Esophagus (tissue), 2 donors: ENCODE data around the gene SLC25A25. TPM values are rescaled to one million over a fixed set of nuclear protein-coding genes. Genes with fewer than 3 reads are reported as not detected.

Experiments used
- H3K27ac ChIP-seq, 2 donors: one replicate each; pipeline ENCODE4 v1.5.1; 2013; ENCODE audit warnings: low read depth in 2 of 2, mild to moderate bottlenecking in 2 of 2, inconsistent platforms in 1 of 2, low read length in 1 of 2, moderate library complexity in 1 of 2
- H3K27me3 ChIP-seq, 2 donors: one replicate each; pipeline ENCODE4 v1.6.1; 2013; ENCODE audit warnings: low read length in 2 of 2, control low read depth in 1 of 2, mild to moderate bottlenecking in 1 of 2; ENCODE audit not compliant: insufficient read depth in 2 of 2, control insufficient read depth in 1 of 2
- H3K36me3 ChIP-seq, 2 donors: one replicate each; pipeline ENCODE4 v1.6.1; 2013; ENCODE audit warnings: low read length in 1 of 2; ENCODE audit not compliant: control insufficient read depth in 2 of 2, insufficient read depth in 2 of 2
- H3K4me1 ChIP-seq, 2 donors: one replicate each; pipeline ENCODE4 v1.6.1; 2013; ENCODE audit warnings: low read length in 1 of 2; ENCODE audit not compliant: control insufficient read depth in 2 of 2, insufficient read depth in 2 of 2
- H3K4me3 ChIP-seq, 2 donors: one replicate each; pipeline ENCODE4 v1.5.1; 2013; ENCODE audit warnings: low read length in 2 of 2, mild to moderate bottlenecking in 2 of 2, low read depth in 1 of 2, moderate library complexity in 1 of 2
- H3K9me3 ChIP-seq, 2 donors: one replicate each; pipeline ENCODE4 v1.6.1; 2013; ENCODE audit warnings: mild to moderate bottlenecking in 2 of 2, low read depth in 1 of 2, low read length in 1 of 2, moderate library complexity in 1 of 2; ENCODE audit not compliant: control insufficient read depth in 2 of 2, insufficient read depth in 1 of 2
- WGBS, 2 donors: extraction: QIAGEN DNeasy Blood & Tissue Kit; methylation state at CpG; one replicate each; pipeline ENCODE4 v1.1.7; 2013; 5-methylcytosine and 5-hydroxymethylcytosine counted together
- polyA plus RNA-seq, 2 donors: library from polyadenylated mRNA; stranded (reverse); fragments of 200-250 nt; gene quantifications; one replicate each; pipeline ENCODE4 v1.2.3, GENCODE V29; 2013
- donor health status: healthy with polysubstance abuse.
- donor health status: Bipolar disorder and iron deficiency.

The SLC25A25 gene
- polyA plus RNA-seq, 2 donors, result 9.6 to 10.0 TPM

DNA sequence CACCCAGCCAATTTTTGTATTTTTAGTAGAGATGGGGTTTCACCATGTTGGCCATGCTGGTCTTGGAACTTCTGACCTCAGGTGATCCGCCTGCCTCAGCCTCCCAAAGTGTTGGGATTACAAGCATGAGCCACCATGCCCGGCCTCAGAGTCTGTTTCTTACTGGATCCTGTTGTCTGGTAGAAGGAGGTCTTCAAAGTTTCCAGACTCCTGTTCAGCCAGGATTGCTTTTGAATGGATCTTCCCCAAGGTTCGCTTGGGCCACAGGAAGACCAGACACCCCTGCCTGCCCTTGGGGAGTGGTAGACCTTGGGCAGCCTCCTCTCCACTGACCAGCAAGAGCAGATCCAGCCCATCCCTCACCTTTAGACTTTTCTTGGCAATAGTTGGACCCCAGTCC is 73.6 kb downstream of the SLC25A25 start:
- 95 to 98% methylated on average over 3 of the region's 3 CpGs for WGBS, 2 donors
- Histone ChIP-seq H3K4me1 (peaks cover 7 to 18% of the 10 kb centered on the region in 2 donors), H3K4me3 (no peak overlapping the region), H3K36me3 (no peaks in the 10 kb centered on the region), H3K27me3 (no peaks in the 10 kb centered on the region), H3K27ac (no peak overlapping the region), H3K9me3 (no peaks in the 10 kb centered on the region)

DNA sequence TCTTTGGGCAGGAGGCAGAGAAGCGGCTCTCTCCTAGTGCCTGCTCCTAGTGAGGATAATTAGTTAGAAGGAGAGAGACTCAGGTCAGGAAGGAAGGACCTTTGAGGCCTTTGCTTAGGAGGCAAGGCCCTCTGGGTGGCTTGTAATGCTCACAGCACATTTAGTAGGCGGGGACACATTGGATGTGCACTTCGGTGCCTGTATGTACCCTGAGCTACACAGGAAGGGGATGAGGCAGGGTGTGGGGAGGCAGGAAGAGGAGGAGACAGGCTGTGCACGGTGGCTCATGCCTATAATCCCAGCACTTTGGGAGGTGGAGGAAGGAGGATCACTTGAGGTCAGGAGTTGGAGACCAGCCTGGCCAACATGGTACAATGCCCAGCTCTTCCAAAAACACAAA is 74.0 kb downstream of the SLC25A25 start:
- no peaks in the 10 kb centered on the region for H3K27me3 ChIP-seq
- no peaks in the 10 kb centered on the region for H3K36me3 ChIP-seq
- peak overlapping the region in 1 of 2 donors; percentile 58 for H3K27ac ChIP-seq
- peaks cover 7 to 22% of the 10 kb centered on the region in 2 donors for H3K4me1 ChIP-seq
- no peak overlapping the region for H3K4me3 ChIP-seq
- no peaks in the 10 kb centered on the region for H3K9me3 ChIP-seq
- 62 to 65% methylated on average over 4 of the region's 4 CpGs for WGBS, 2 donors

DNA sequence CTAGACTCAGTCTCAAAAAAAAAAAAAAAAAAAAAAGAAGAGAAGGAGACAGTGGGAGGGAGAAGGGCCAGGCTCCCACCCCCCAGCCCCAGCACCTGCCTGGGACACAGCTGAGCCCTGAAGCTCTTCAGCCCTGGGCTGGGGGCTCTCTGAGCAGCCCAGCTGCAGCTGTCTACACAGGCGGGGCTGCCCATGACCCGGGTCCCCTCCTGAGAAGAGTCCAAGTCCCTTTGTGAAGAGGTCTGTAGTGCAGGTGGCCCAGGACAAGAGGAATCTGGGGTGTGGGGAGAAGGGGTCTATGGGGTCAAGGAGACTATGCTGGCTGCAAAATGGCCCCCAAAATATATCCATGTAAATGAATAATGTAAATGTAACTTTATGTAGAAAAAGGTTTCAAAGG is 74.6 kb downstream of the SLC25A25 start:
- peaks cover 7 to 22% of the 10 kb centered on the region in 2 donors for H3K4me1 ChIP-seq
- no peaks in the 10 kb centered on the region for H3K27me3 ChIP-seq
- no peaks in the 10 kb centered on the region for H3K36me3 ChIP-seq
- 73 to 78% methylated on average over 2 of the region's 2 CpGs for WGBS, 2 donors
- no peak overlapping the region for H3K27ac ChIP-seq
- H3K4me3 ChIP-seq, result no peak overlapping the region
- H3K9me3 ChIP-seq, result no peaks in the 10 kb centered on the region

DNA sequence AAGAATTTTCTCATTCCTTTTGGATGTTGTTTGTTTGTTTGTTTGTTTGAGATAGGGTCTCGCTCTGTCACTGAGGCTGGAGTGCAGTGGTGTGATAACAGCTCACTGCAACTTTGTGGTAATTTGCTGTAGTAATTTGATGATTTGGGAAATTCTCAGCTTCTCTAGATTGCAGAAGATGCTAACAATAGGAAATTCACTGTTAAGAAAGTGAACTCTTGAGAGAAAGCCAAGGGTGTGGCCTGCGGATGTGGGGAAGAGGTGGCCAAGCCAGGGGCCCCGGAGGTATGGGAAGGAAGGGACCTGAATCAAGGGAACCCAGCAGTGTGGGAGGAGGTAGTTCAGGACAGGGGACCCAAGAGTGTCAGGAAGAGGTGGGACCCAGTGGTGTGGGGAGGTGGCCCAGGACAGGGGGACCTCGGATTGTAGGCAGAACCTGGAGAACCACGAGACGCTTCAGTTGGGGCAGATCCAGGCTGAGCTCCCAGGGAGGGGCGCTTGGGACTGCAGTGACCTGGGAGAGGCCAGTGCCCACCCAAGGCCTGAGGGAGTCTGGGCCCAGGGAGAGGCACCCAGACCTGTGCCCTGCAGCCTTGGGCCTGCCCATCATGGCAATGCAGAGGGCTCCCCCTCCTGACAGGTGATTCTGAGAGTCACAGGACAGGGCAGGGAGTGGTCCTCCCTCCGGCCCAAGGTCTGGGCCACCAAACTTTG is 75.7 kb downstream of the SLC25A25 start:
- Histone ChIP-seq H3K9me3 (no peaks in the 10 kb centered on the region), H3K4me3 (no peak overlapping the region), H3K27me3 (no peaks in the 10 kb centered on the region), H3K27ac (peak overlapping the region in 1 of 2 donors; percentile 91), H3K36me3 (peaks cover 0 to 2% of the 10 kb centered on the region in 2 donors), H3K4me1 (peaks cover 7 to 28% of the 10 kb centered on the region in 2 donors)
- 56 to 64% methylated on average over 8 of the region's 8 CpGs for WGBS, 2 donors

DNA sequence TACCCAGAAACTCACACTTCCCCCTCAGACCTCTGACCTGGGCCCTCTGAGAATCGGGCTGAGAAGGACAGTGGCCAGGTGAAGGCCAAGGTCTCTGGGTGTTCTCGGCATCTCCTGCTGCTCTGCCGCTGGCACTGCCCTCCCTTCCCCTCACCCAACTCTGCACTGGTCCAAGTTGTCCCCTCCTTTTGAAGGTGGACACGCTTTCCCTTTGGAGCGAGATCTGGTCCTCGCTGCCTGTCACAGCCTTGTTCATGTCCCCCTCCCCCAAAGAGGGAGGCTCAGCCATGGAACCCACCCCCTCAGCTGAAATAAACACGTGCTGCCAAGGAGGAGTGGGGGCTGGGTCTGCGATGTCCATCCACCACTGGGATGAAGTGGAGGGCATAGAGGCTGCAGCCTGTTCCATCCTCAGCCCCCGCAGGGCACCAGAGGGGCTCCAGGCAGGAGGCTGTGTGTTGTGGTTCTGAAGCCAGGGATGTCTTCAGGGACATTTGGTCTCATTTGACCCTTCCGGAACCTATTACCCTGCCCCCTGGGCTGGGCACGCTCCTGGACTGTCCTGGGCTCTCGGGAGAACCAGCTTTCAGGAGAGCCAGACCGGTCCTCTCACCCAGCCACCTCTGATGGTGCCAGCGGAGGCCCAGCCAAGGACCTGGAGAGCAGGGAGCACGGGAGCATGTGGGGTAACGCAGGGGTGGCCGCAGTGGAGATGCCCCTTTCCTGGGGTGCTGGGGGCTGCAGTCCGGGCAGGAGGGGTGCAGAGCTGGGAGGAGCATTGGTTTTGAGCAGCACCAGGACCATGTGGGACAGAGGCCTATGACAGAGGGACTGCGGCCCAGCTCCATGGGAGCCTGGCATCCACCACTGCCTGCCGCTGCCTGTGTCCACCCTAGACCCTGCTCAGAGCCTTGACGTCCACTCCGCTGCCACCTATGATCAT is 76.5 kb downstream of the SLC25A25 start:
- WGBS, 2 donors, result 92% methylated on average over 22 of the region's 22 CpGs
- H3K27ac ChIP-seq, result peak overlapping the region; percentile 91

DNA sequence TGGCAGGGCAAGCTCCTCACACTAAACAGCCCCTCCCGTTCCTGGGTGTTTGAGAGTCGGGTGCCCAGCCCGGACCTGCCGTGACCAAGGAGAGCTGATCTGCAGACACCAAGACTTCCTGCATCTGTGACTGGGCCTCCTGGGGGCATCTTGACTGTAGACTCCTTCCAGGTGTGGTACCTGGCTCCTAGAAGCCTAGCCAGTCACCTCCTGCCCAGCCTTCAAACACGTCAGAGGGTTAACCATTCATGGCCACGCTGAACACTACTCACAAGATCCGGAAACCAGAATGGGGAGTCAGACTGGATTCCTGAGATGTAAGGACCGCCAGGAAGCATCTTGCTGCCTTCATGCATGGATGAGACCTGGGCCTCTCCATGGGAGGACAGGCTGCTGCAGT is 77.5 kb downstream of the SLC25A25 start:
- Histone ChIP-seq H3K36me3 (peaks cover 0 to 4% of the 10 kb centered on the region in 2 donors), H3K4me3 (no peak overlapping the region), H3K27me3 (no peaks in the 10 kb centered on the region), H3K27ac (peak overlapping the region; percentile 91), H3K9me3 (no peaks in the 10 kb centered on the region), H3K4me1 (peaks cover 7 to 45% of the 10 kb centered on the region in 2 donors)
- WGBS, 2 donors, result 40 to 57% methylated on average over 8 of the region's 8 CpGs

More for the DNA sequence above, 76.5 kb downstream of the SLC25A25 start:
- Histone ChIP-seq H3K4me1 (peaks cover 7 to 36% of the 10 kb centered on the region in 2 donors), H3K27me3 (no peaks in the 10 kb centered on the region), H3K36me3 (peaks cover 0 to 2% of the 10 kb centered on the region in 2 donors), H3K4me3 (no peak overlapping the region), H3K9me3 (no peaks in the 10 kb centered on the region)

DNA sequence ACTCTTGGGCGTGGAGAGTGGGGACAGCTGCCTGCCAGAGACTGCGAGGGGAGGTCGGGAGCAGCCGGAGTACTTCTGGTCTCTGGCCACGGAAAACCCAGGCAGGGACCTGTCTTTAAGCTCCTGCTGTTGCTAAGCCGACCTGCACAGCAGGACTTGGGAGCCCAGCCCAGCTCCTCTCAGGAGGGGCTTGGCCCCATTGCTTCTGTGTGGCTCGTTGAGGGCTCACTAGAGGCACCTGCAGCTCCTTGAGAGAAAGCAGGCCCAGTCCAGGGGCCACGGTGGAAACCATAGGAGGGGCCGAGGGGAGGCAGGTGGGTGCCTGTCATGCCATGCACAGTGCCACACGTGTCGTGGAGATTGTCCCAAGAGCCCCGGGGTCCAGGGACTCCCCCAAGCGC is 77.9 kb downstream of the SLC25A25 start:
- Histone ChIP-seq H3K27ac (peak overlapping the region; percentile 91), H3K4me3 (no peak overlapping the region), H3K9me3 (no peaks in the 10 kb centered on the region), H3K4me1 (peaks cover 7 to 48% of the 10 kb centered on the region in 2 donors), H3K27me3 (no peaks in the 10 kb centered on the region), H3K36me3 (peaks cover 0 to 4% of the 10 kb centered on the region in 2 donors)
- WGBS, 2 donors, result 60 to 71% methylated on average over 13 of the region's 13 CpGs

DNA sequence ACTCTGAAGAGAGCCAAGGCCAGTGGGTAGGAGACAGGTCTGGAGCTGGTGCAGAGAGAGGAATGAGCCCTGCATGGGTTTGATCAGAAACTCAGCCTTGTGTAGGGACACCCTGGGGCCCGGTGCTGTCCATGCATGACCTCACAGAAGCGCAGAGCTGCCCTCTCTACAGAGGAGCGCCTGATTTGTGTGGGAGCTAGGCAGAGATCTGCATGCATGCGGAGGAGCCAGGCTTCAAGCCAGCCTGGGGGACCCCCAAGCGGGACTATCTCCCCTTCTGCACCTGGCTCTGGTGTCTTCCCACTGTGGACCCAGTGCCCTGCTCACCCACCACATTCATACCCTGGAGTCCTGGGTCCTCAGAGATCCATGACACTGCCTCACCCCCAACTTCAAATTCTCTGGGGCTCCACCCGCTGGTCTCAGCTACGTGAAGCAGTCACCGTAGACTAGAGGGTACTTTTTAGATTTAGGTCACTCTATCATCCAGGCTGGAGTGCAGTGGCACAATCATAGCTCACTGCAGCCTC is 78.6 kb downstream of the SLC25A25 start:
- no peaks in the 10 kb centered on the region for H3K9me3 ChIP-seq
- H3K27ac ChIP-seq, result peak overlapping the region; percentile 91
- H3K36me3 ChIP-seq, result peaks cover 0 to 4% of the 10 kb centered on the region in 2 donors
- 92 to 93% methylated on average over 8 of the region's 8 CpGs for WGBS, 2 donors
- no peak overlapping the region for H3K4me3 ChIP-seq
- H3K4me1 ChIP-seq, result peaks cover 7 to 48% of the 10 kb centered on the region in 2 donors
- H3K27me3 ChIP-seq, result no peaks in the 10 kb centered on the region

DNA sequence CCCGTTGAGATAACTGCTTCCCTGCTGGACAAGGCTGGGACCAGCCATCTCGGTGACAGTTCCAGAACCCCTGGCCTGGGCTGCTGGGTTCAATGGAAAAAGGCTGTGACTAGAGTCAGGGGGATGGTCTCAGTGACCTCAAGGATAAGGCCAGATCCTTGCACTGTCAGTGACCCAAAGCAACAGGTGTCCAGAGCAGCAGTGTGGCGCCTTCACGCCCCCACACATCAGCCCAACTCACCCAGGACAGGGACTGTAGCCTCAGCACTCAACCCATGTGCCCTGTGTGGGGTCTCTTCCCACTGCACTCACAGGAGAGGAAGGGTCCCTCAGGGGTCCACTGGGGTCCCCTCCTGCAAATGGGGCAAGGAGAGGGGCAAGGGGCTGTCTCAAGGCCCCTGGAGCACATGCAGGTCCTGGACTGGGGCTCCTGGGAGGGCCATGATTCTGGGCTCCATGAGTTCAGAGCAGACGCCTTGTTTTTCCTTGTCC is 80.5 kb downstream of the SLC25A25 start:
- H3K9me3 ChIP-seq, result no peaks in the 10 kb centered on the region
- H3K27me3 ChIP-seq, result no peaks in the 10 kb centered on the region
- peak overlapping the region; percentile 86 to 95 for H3K27ac ChIP-seq
- 82 to 83% methylated on average over 5 of the region's 5 CpGs for WGBS, 2 donors
- H3K36me3 ChIP-seq, result peaks cover 0 to 4% of the 10 kb centered on the region in 2 donors
- no peak overlapping the region for H3K4me3 ChIP-seq
- H3K4me1 ChIP-seq, result peaks cover 7 to 46% of the 10 kb centered on the region in 2 donors
